Left renal pelvis (tissue), 4 donors: ENCODE measurements around the gene COL4A3. TPM values are rescaled to one million over a fixed set of nuclear protein-coding genes. Genes with fewer than 3 reads are reported as not detected.
"Not testable (repeated sequence)": the region's sequence is repeated elsewhere in the genome, so short reads cannot be mapped to it uniquely, and the experiment has no call there.

Experiments
- DNase-seq, 4 donors: peaks; one replicate each; pipeline ENCODE4 v3.0.0-alpha.2; 2013; ENCODE audit warnings: low read depth in 4 of 4, low spot score in 3 of 4
- polyA plus RNA-seq, 4 donors: library from polyadenylated mRNA; unstranded; fragments of 120-200 nt; gene quantifications; one replicate each; pipeline ENCODE4 v1.2.1, GENCODE V29; 2013; ENCODE audit not compliant: insufficient read length in 4 of 4

COL4A3 gene
- polyA plus RNA-seq, 4 donors, result 1.6 to 65.0 (median 48.5) TPM

- DNase-seq, result no peak
These were observed 41.3 kb downstream of the COL4A3 start for GRCh38 chr2:227205701-227206100.

- no peak for DNase-seq
These were observed 42.0 kb downstream of the COL4A3 start for GRCh38 chr2:227206406-227206805.

DNA sequence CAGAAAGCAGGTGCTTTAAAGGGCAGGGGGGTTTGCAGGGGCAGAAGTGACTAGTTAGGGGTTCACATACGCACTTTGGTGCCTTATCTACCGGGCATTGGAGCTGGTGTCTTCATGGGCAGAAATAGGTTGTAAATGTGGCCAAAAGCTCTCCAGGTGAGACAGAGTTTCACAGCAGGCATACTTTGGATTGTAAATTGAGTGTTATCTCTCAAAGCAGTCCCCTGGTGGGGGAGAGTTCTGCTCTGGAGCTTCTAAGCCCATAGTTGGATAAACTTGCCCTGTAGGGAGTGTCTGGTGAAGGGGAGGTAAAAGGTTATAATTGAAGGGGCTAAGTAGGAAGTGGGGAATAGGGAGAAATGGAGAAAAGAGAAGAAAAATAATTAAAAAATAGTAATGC, 43.1 kb downstream of the COL4A3 start:
- DNase-seq, result no peak

GRCh38 chr2:227214622-227215041, 50.2 kb downstream of the COL4A3 start:
- no peak for DNase-seq

DNA sequence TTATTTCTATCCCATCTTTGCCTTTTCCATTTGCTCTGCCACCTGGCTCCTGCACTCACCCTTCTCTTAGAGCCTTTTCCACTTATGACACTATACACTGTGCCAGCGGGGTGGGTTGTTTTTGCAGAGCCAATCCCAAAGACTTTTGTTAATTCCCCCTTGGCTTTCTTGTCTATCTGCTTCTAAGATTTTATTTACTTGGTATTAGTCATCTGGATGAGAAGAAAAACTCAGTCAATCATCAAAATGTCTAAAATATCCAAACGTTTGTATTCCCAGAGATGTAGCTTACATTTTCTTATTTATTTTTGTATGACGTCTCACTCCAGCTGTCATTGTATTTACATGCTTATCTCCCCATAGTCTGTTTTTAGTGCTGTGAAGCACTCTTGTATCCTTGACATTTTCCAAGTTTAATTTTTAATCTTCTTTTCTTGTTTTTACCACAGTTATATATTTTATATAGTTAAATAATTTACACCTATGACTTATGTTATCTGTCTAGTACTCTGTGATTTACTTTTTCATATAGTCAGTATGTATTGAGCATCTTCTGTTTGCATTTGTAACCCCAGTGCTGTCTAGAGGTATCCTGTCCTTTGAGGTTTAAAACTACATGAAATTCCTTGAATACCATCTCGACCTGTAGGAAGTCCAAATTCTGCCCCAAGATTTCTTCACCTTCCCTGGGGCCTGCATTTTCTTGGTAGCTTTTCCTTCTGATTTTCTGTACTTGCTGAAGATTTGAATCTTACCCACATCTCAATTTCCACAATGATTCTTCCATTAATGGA, 55.1 kb downstream of the COL4A3 start:
- no peak for DNase-seq

DNA sequence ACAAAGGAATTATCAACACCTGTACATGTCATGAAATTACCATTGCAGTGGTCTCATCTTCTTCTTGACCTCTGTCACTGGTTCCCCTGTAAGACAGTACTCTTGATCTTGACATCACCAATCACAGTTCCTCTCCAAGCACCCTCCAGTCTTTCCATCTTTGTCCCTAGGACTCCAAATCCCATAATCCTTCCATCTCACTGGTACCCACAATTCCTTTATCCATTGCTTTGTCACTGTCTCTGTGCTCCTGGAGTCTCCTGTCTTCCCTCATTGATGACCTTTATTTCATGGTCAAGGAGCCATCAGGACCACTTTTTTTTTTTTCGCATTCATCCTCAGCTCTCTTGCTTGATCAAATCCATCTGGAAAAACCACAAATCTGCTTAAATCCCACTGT, 56.7 kb downstream of the COL4A3 start:
- DNase-seq, result no peak

DNA sequence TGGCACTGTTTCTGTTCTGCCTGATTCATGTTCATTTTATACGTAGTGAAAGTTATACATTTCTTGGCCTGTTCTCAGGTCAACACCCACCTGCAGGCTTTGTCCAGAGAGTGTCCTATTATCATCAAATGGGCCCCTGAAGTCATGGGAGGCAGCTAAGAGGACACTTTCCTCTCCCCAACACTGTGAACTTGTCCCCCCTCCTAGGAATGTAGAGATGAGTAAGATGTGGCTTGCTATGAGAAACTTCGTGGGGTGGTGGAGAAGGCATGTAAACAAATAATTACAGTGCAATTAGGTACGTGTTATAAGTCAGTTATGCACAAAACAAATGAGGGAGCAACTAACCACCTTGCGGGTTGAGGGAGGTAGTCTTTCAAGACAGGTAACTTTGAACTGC, 57.9 kb downstream of the COL4A3 start:
- DNase-seq, result no peak

DNA sequence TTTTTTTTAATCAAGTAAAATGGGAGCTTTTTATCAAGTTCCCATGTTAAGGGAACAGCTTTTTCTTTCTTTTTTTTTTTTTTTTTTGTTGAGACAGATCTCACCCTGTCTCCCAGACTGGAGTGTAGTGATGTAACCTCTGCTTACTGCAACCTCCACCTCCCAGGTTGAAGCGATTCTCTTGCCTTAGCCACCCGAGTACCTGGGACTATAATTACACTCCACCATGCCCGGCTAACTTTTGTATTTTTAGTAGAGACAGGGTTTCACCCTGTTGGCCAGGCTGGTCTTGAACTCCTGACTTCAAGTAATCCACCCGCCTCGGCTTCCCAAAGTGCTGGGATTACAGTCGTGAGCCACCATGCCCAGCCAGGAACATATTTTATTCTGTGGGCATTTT, 61.2 kb downstream of the COL4A3 start:
- not testable (repeated sequence) for DNase-seq

DNA sequence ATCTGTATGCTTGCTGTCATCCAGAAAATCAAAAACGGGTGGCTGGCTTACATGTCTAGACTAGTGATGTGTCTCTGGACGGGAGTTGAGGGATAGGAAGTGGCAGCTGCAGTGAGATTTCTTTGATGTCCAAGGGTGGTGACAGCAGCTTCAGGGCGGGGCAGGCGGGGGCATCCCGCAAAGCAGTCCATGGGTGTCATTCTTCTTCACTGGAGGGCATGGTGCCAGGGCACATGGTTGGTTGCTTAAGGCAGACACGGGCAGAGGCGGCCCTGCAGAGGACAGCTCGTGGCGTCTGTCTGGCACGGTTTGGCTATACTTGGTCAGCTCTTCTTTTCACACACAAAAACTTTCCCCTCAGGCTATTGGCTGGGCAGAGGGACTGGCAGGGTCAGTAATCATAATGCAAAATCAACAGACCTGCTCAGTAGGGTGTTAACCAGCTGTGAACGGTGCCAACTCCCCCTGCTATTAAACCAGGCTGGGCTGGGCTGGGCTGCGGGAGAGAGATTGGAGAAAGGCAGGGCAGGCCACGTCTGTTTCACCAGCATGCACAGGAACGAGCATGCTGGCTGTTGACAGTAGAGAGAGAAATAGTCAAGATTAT, 63.7 kb downstream of the COL4A3 start:
- peak in 2 of 4 donors; percentile 27 to 29 for DNase-seq

DNA sequence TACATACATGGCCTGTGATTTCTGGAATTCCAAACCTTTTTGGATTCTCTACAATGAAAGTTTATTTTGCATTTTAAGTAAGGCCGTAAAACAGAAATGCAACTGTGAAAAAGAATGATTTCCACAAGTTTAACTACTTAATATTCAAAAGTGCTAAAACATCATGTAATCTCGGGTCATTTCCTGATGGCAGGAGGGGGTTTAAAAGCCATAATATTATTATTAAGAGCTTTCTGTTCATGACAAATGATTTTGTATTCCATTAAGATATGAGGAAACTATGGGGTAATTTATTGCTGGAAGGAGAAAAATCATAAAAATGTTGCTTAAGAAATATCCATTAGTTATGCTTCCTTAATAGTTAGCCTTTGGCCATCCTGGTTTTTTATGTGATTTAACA, 65.7 kb downstream of the COL4A3 start:
- DNase-seq, result no peak

DNA sequence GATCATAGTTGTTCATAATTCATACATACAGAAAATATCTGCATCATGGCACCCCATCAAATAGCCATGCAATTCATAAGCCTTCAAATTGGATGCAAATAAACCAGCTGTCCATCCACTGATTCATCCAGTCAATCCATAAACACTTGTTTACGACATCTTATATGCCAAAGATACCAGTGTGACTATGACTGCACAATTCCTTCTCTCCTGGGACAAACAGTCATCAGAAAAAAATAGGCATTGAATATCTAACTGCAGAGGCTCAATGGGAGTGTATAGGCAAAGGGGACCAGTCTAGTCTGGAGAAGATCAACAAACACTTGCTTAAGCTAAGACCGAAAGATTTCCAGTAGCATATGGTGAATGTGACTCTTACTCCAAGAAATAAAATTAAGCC, 70.0 kb downstream of the COL4A3 start:
- no peak for DNase-seq

- DNase-seq, result no peak
These were observed 73.4 kb downstream of the COL4A3 start for GRCh38 chr2:227237786-227238185.

- peak; percentile 55 to 69 (median 59) for DNase-seq
These were observed 74.1 kb downstream of the COL4A3 start for GRCh38 chr2:227238238-227239237.

DNA sequence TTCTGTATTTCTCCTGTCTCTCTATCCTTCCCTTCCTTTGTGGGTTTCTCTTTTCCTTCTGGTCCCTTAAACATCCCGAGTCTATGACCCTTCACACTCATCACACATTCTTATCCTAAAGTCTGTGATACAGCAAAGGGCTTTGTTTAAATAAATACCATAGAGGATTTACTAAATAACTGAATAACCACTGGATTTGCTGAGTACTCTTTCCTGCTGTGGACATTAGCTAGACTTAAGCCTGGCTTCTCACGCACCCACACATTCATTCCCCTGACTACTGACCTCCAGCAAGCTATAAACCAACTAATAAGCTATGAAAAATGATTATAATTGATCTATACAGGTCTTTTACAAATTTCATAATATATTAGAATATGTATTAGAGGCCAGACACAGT, 76.6 kb downstream of the COL4A3 start:
- no peak for DNase-seq

- no peak for DNase-seq
These were observed 84.5 kb downstream of the COL4A3 start for GRCh38 chr2:227248876-227249275.

DNA sequence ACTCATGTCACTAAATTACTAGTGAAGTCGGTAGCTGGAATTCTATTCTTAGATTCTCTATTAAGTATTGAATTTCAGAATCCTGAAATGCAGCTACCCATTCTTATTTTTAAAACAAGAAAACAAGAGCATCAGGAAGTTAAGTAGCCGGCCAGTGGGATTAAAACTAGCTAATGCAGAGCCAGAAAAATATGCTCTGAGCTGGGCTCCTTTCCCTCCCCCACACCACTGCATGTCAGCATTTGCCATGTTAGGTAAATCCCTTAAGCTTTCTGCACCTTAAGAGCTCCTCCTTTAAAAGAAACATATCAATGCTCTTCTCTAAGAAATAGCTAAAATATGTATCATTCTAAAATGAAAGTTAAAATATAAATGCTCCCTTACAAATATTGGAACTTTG, 88.4 kb downstream of the COL4A3 start:
- DNase-seq, result no peak

- no peak for DNase-seq
These were observed 92.2 kb downstream of the COL4A3 start for GRCh38 chr2:227256605-227257004.

- DNase-seq, result no peak
These were observed 93.4 kb downstream of the COL4A3 start for GRCh38 chr2:227257820-227258219.

DNA sequence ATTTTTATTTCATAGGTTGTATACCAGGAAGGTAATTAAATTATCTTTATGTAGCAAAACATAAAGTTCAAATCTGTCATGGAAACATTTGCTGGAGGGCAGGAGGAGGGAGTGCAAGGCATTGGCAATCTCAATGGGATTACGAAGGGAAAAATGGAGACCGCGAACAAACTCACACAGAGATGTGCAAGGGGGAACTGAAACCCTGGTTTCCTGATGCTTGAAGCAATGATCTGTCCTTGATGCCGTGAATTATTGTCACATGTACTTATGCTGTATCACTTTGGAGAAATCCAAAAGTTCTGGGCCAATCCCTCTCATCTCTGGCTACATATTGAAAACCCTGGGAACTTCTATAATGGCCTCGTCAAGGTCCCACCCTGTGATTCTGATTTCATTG, 95.6 kb downstream of the COL4A3 start:
- no peak for DNase-seq

- DNase-seq, result no peak
These were observed 103.1 kb downstream of the COL4A3 start for GRCh38 chr2:227267410-227268115.

GRCh38 chr2:227280895-227281294, 116.5 kb downstream of the COL4A3 start:
- DNase-seq, result no peak
